ENCODE data around the gene HSD11B1L.

HSD11B1L gene

GRCh38 chr19:5690125-5690954 lies 9.5 kb downstream of the HSD11B1L start, which contains the start of gene RPL36:
TSS of gene RPL36 (plus strand) at chr19:5690295. CDS start at chr19:5690508, 213 bp downstream.
- Histone ChIP-seq H3K36me3 (ENCODE audit: control insufficient read depth, insufficient read depth, low read length) (peaks cover 39% of the 10 kb centered on the region), H3K27me3 (replicated peaks; ENCODE audit: control insufficient read depth, insufficient read depth, low read length) (no peaks in the 10 kb centered on the region), H3K4me3 (replicated peaks; ENCODE audit: low read depth, low read length) (peak within 1 kb of the TSS; percentile 98)
- peak; percentile 100 for TF ChIP-seq CTCF (IDR thresholded peaks at IDR 0.05; ENCODE audit: insufficient read depth, low read length, poor library complexity, severe bottlenecking)
- peak; percentile 98 for DNase-seq (ENCODE audit: extremely low read depth, insufficient read length)

- DNase-seq (ENCODE audit: extremely low read depth, insufficient read length): no peak
- Histone ChIP-seq H3K4me3 (replicated peaks; ENCODE audit: low read depth, low read length) (peak overlapping the region; percentile 98), H3K36me3 (ENCODE audit: control insufficient read depth, insufficient read depth, low read length) (peaks cover 45% of the 10 kb centered on the region), H3K27me3 (replicated peaks; ENCODE audit: control insufficient read depth, insufficient read depth, low read length) (no peaks in the 10 kb centered on the region)
- no peak for TF ChIP-seq CTCF (IDR thresholded peaks at IDR 0.05; ENCODE audit: insufficient read depth, low read length, poor library complexity, severe bottlenecking)
Observed at GRCh38 chr19:5690955-5691821, 10.4 kb downstream of the HSD11B1L start.

- DNase-seq (ENCODE audit: extremely low read depth, insufficient read length): no peak
- Histone ChIP-seq H3K36me3 (ENCODE audit: control insufficient read depth, insufficient read depth, low read length) (peaks cover 51% of the 10 kb centered on the region), H3K27me3 (replicated peaks; ENCODE audit: control insufficient read depth, insufficient read depth, low read length) (no peaks in the 10 kb centered on the region), H3K4me3 (replicated peaks; ENCODE audit: low read depth, low read length) (peak overlapping the region; percentile 98)
- no peak for TF ChIP-seq CTCF (IDR thresholded peaks at IDR 0.05; ENCODE audit: insufficient read depth, low read length, poor library complexity, severe bottlenecking)
Observed at GRCh38 chr19:5691822-5692722, 11.2 kb downstream of the HSD11B1L start.

- Histone ChIP-seq H3K4me3 (replicated peaks; ENCODE audit: low read depth, low read length) (peak overlapping the region; percentile 98), H3K36me3 (ENCODE audit: control insufficient read depth, insufficient read depth, low read length) (peaks cover 53% of the 10 kb centered on the region), H3K27me3 (replicated peaks; ENCODE audit: control insufficient read depth, insufficient read depth, low read length) (no peaks in the 10 kb centered on the region)
- TF ChIP-seq CTCF (IDR thresholded peaks at IDR 0.05; ENCODE audit: insufficient read depth, low read length, poor library complexity, severe bottlenecking): no peak
- DNase-seq (ENCODE audit: extremely low read depth, insufficient read length): no peak
Observed at GRCh38 chr19:5692723-5693194, 11.9 kb downstream of the HSD11B1L start.

All from GM06990 (cell line).